Fibroblast of pulmonary artery (primary cell): ENCODE data around the gene C18orf63.
"Not testable (repeated sequence)": the region's sequence is repeated elsewhere in the genome, so short reads cannot be mapped to it uniquely, and the experiment has no call there.

ENCODE experiments used
- DNase-seq: peaks from one replicate; pipeline ENCODE4 v3.0.0-alpha.2; 2010; ENCODE audit warnings: low read depth
- H3K4me3 ChIP-seq: replicated peaks from 2 replicates; pipeline ENCODE4 v1.5.1; 2011; ENCODE audit warnings: low read depth, mild to moderate bottlenecking, control low read depth, low read length, moderate library complexity
- TF ChIP-seq, protein P1 (sequence below): IDR thresholded peaks from 2 replicates; pipeline ENCODE4 v1.5.1; 2011; ENCODE audit warnings: mild to moderate bottlenecking, control low read depth, low read length, inconsistent platforms; ENCODE audit errors: missing control alignments

Gene C18orf63

GRCh38 chr18:74290794-74291471 lies 24.7 kb upstream of the C18orf63 start:
- TF ChIP-seq, protein P1, sequence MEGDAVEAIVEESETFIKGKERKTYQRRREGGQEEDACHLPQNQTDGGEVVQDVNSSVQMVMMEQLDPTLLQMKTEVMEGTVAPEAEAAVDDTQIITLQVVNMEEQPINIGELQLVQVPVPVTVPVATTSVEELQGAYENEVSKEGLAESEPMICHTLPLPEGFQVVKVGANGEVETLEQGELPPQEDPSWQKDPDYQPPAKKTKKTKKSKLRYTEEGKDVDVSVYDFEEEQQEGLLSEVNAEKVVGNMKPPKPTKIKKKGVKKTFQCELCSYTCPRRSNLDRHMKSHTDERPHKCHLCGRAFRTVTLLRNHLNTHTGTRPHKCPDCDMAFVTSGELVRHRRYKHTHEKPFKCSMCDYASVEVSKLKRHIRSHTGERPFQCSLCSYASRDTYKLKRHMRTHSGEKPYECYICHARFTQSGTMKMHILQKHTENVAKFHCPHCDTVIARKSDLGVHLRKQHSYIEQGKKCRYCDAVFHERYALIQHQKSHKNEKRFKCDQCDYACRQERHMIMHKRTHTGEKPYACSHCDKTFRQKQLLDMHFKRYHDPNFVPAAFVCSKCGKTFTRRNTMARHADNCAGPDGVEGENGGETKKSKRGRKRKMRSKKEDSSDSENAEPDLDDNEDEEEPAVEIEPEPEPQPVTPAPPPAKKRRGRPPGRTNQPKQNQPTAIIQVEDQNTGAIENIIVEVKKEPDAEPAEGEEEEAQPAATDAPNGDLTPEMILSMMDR, result no peak
- DNase-seq, result peak; percentile 20
- H3K4me3 ChIP-seq, result peak overlapping the region; percentile 96

DNA sequence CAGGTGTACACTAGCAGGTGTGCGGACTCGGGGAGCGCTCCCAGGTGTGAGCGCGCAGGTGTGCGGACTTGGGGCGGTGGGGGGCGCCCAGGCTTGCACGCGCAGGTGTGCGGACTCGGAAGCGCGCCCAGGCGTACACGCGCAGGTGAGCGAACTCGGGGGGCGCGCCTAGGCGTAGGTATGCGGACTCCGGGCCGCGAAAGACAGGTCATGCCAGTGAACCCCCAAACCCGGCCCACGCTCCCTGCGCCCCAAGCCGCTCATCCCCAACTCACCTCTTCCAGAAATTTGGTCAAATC lies 24.2 kb upstream of the C18orf63 start:
- no peak for DNase-seq
- TF ChIP-seq, protein P1, result no peak
- H3K4me3 ChIP-seq, result peak overlapping the region; percentile 96

DNA sequence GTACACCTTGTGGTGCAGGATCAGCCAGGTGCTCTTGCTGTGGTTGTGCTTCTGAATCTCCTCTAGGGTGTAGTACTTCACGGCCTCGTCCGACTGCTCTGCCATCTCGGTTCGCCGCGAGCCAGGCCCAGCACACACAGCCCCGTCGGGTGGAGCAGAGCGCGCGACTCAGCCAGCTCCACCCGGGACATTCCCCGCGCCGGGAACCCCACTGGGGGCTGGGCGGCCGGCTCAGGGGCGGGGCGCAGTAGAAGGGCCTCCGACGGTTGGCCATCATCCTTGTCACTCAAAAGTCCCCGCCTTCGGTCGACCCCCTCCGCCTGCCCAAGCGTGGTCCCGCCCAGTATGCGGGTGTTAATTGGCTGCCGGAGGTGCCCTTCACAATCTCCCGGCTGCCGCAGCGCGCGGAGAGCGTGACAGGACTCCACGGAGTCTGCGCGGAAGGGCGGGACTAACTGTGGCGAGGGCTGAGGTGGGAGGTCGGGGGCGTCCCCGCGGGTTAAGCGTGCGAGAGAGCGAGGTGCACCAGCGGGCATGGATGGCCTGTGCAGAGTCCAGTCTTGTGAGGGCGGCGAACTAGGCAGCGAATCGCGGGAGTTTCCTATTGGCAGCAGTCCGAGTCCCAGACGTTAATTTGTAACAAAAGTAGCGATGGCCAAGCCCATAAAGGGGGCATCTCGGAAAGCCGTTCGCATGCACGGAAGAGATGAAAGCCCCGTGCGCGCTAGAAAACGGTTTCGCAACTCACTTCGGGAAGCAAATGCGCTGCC lies 23.7 kb upstream of the C18orf63 start, which contains the start of gene CYB5A:
Gene CYB5A, minus strand, starts transcription at position 193 of the 770 bp plus-strand sequence. Its CDS starts 88 bp downstream, at position 105.
- peak within 1 kb of the TSS; percentile 96 for H3K4me3 ChIP-seq
- DNase-seq, result peak; percentile 97
- TF ChIP-seq, protein P1, result no peak

DNA sequence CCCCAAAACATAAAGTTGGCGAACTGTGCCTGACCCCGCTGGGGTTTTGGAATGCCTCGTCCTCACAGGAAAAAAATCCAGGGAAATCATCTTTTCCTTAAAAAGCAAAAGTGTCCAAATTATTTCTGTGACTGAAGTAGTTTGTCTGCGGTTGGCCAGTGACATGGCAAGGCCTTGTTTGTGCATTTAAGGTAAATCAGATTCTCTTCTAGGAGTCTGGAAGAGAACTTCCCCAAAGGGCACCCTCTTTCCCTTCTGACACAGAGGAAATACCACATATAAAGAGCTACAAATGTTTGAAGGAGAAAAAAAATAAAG lies 23.1 kb upstream of the C18orf63 start:
- DNase-seq, result no peak
- peak overlapping the region; percentile 96 for H3K4me3 ChIP-seq
- TF ChIP-seq, protein P1, result no peak

GRCh38 chr18:74292982-74293381 lies 22.7 kb upstream of the C18orf63 start:
- DNase-seq, H3K4me3 ChIP-seq: not testable (repeated sequence)

GRCh38 chr18:74294526-74294925 lies 21.1 kb upstream of the C18orf63 start:
- no peak overlapping the region for H3K4me3 ChIP-seq
- DNase-seq, result no peak
- TF ChIP-seq, protein P1, result no peak

DNA sequence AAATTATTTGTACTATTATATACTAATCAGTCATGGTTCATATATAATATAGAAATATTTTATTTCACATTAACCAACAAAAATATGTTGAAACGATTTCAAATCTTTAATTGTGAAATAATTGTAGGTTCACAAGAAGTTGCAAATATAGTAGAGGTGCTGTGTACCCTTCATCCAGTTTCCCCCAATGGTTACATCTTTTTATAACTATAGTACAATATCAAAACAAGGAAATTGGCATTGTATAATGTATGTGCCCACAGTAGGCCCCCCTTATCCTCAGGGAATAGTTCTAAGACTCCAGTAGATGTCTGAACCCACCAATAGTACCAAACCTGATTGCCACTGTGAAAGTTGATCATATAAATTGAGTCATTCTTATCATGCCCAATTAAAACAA lies 16.5 kb upstream of the C18orf63 start:
- TF ChIP-seq, protein P1, result no peak
- DNase-seq, result no peak
- H3K4me3 ChIP-seq, result no peak overlapping the region
